CD4-positive, alpha-beta T cell (primary cell): ENCODE results near the gene KLHL17. TPM values are rescaled to one million over a fixed set of nuclear protein-coding genes. Genes with fewer than 3 reads are reported as not detected.
A peak's percentile ranks its signal among the peaks of the same experiment; 100 is the strongest.

Experiments
- ATAC-seq: fragments of 200-7000 bp; cut with Tn5 transposase; one replicate; pipeline ENCODE4 v1.10.0; 2022; ENCODE audit warnings: mild to moderate bottlenecking; ENCODE audit not compliant: poor library complexity
- CTCF ChIA-PET: fragments of 350-600 bp; sonication (Branson Sonifier 250); formaldehyde crosslinking; loops from one replicate; lab custom pipeline; 2021; ENCODE audit warnings: antibody characterized with exemption, inconsistent platforms; lab: Charles Lee
- POLR2A ChIA-PET: fragments of 350-600 bp; sonication (Branson Sonifier 250); formaldehyde crosslinking; loops from one replicate; lab custom pipeline; 2021; ENCODE audit warnings: antibody characterized with exemption, inconsistent platforms; lab: Charles Lee
- DNase-seq, 14 experiments: peaks; one replicate each; pipeline ENCODE4 v3.0.0-alpha.2; 2013 to 2020; ENCODE audit warnings: mixed read lengths in 2 of 14
- H3K27ac ChIP-seq, 2 donors: one replicate each; pipeline versions ENCODE4 v1.5.1 to v1.7.0; 2013; ENCODE audit warnings: low read length in 2 of 2, low read depth in 1 of 2, mild to moderate bottlenecking in 1 of 2
- H3K27me3 ChIP-seq, 2 experiments: 1 replicate in 1 of 2; 2 replicates in 1 of 2; pipeline versions ENCODE4 v1.6.1 to v1.7.0; 2013; ENCODE audit warnings: low read length in 2 of 2, control low read depth in 1 of 2, mild to moderate bottlenecking in 1 of 2, moderate library complexity in 1 of 2; ENCODE audit not compliant: insufficient read depth in 2 of 2, control insufficient read depth in 1 of 2
- H3K36me3 ChIP-seq: one replicate; pipeline ENCODE4 v1.6.1; 2013; ENCODE audit warnings: low read length, control low read depth; ENCODE audit not compliant: insufficient read depth
- H3K4me1 ChIP-seq: one replicate; pipeline ENCODE4 v1.6.1; 2013; ENCODE audit warnings: low read length, control low read depth; ENCODE audit not compliant: insufficient read depth
- H3K4me3 ChIP-seq: one replicate; pipeline ENCODE4 v1.5.1; 2013; ENCODE audit warnings: mild to moderate bottlenecking, low read length, moderate library complexity
- H3K9me3 ChIP-seq, 2 experiments: 1 replicate in 1 of 2; 2 replicates in 1 of 2; pipeline versions ENCODE4 v1.6.1 to v1.7.0; 2013; ENCODE audit warnings: low read length in 2 of 2, mild to moderate bottlenecking in 2 of 2, control low read depth in 1 of 2, moderate library complexity in 1 of 2; ENCODE audit not compliant: control insufficient read depth in 1 of 2, insufficient read depth in 1 of 2
- H3K27ac Mint-ChIP-seq: one replicate; pipeline ENCODE4 v1.8.0; 2020; ENCODE audit warnings: mixed read lengths
- H3K27me3 Mint-ChIP-seq: one replicate; pipeline ENCODE4 v1.8.0; 2021; ENCODE audit warnings: mixed read lengths
- H3K36me3 Mint-ChIP-seq: one replicate; pipeline ENCODE4 v1.8.0; 2021; ENCODE audit warnings: low read depth, mixed read lengths
- H3K4me1 Mint-ChIP-seq: one replicate; pipeline ENCODE4 v1.8.0; 2021; ENCODE audit warnings: low read depth, mixed read lengths
- H3K4me3 Mint-ChIP-seq: one replicate; pipeline ENCODE4 v1.8.0; 2020; ENCODE audit warnings: mild to moderate bottlenecking, mixed read lengths
- H3K9me3 Mint-ChIP-seq: one replicate; pipeline ENCODE4 v1.8.0; 2020; ENCODE audit warnings: mixed read lengths
- CTCF ChIP-seq: fragments of 200-600 bp; IDR thresholded peaks from one replicate; pipeline ENCODE4 v1.8.0; 2022; ENCODE audit warnings: antibody characterized with exemption, mild to moderate bottlenecking
- intact Hi-C, 2 experiments: fragments of 100-400 bp; cut with DNase I in 1 of 2; cut with micrococcal nuclease in 1 of 2; formaldehyde crosslinking; loops; one replicate each; pipeline versions ENCODE4 v1.15.1 to v1.9.0; 2023 to 2025; cut with DNase I, micrococcal nuclease
- total RNA-seq, 174 experiments: library from RNA in 2 of 174; stranded (reverse) in 2 of 174; gene quantifications; one replicate each; pipeline ENCODE4 v1.2.3 and lab custom pipeline; 2021 to 2026

KLHL17 gene
- total RNA-seq, 2 experiments from 2014 or later: 13.9 TPM

- Histone ChIP-seq H3K27ac (no peak overlapping the region), H3K9me3 (peaks cover 0 to 26% of the 10 kb centered on the region in 2 experiments), H3K36me3 (peaks cover 27% of the 10 kb centered on the region), H3K4me1 (peaks cover 31% of the 10 kb centered on the region), H3K4me3 (no peak overlapping the region), H3K27me3 (peaks cover 28 to 42% of the 10 kb centered on the region in 2 experiments)
- peaks cover 30% of the 10 kb centered on the region for H3K36me3 Mint-ChIP-seq
- ChIA-PET POLR2A (no interaction called here), CTCF (no interaction called here)
- no peaks in the 10 kb centered on the region for H3K9me3 Mint-ChIP-seq
- TF ChIP-seq CTCF: no peak
- DNase-seq (no peak), ATAC-seq (no peak)
- no peak overlapping the region for H3K4me3 Mint-ChIP-seq
- peaks cover 26% of the 10 kb centered on the region for H3K27me3 Mint-ChIP-seq
- intact Hi-C loops: no loop called here
- no peak overlapping the region for H3K27ac Mint-ChIP-seq
- peaks cover 5% of the 10 kb centered on the region for H3K4me1 Mint-ChIP-seq
These were observed 16.6 kb upstream of the KLHL17 start for GRCh38 chr1:943545-944340.

- Mint-ChIP-seq H3K4me1 (peaks cover 5% of the 10 kb centered on the region), H3K27me3 (peaks cover 17% of the 10 kb centered on the region)
These were observed 15.8 kb upstream of the KLHL17 start for GRCh38 chr1:944341-945325.

More at GRCh38 chr1:944341-945325, 15.8 kb upstream of the KLHL17 start:
- intact Hi-C loops: no loop called here
- DNase-seq (no peak), ATAC-seq (no peak)
- H3K27ac Mint-ChIP-seq: no peak overlapping the region
- Histone ChIP-seq H3K27ac (no peak overlapping the region), H3K36me3 (peaks cover 35% of the 10 kb centered on the region), H3K27me3 (peaks cover 20 to 34% of the 10 kb centered on the region in 2 experiments), H3K4me3 (no peak overlapping the region), H3K9me3 (peaks cover 0 to 20% of the 10 kb centered on the region in 2 experiments), H3K4me1 (peaks cover 31% of the 10 kb centered on the region)
- ChIA-PET POLR2A (no interaction called here), CTCF (no interaction called here)
- TF ChIP-seq CTCF: no peak
- peaks cover 39% of the 10 kb centered on the region for H3K36me3 Mint-ChIP-seq
- no peaks in the 10 kb centered on the region for H3K9me3 Mint-ChIP-seq
- H3K4me3 Mint-ChIP-seq: peak overlapping the region; percentile 51
